H1 (cell line): ENCODE results near the gene TMEM151B. TPM values are rescaled to one million over a fixed set of nuclear protein-coding genes. Genes with fewer than 3 reads are reported as not detected.

Experiments used
- CBX8 ChIP-seq: fragments of 300-800, 300-1000 bp; sonication (generic); IDR thresholded peaks from 2 replicates; pipeline ENCODE4 v1.7.1; 2016; ENCODE audit warnings: low read depth, low read length, borderline replicate concordance
- CTBP2 ChIP-seq: IDR thresholded peaks from 2 replicates; pipeline ENCODE4 v1.7.0; 2011; ENCODE audit warnings: borderline replicate concordance, mild to moderate bottlenecking, moderate library complexity, mixed read lengths, low read length; ENCODE audit not compliant: insufficient read depth, insufficient read length
- POLR2AphosphoS5 ChIP-seq: IDR thresholded peaks from 2 replicates; pipeline ENCODE4 v1.6.1; 2011; ENCODE audit warnings: low read depth, low read length
- SIRT6 ChIP-seq: IDR thresholded peaks from one replicate; pipeline ENCODE4 v1.7.1; 2012; ENCODE audit warnings: low read length, inconsistent platforms
- TAF7 ChIP-seq: optimal IDR thresholded peaks from 2 replicates; pipeline ENCODE3; 2011; ENCODE audit warnings: low read depth, mild to moderate bottlenecking, inconsistent platforms, low read length, moderate library complexity, borderline replicate concordance
- polyA plus RNA-seq, 7 experiments: library from polyadenylated mRNA; depleted of rRNA in 3 of 7; stranded (reverse) in 5 of 7; unstranded in 2 of 7; fragments of >200 nt in 5 of 7; fragments of 200-250 nt in 2 of 7; gene quantifications; 1 replicate in 5 of 7; 2 replicates in 1 of 7; 4 replicates in 1 of 7; pipeline versions ENCODE4 v1.2.1 to v1.2.3, GENCODE V29; 2011 to 2013; ENCODE audit warnings: missing spikeins in 2 of 7, mixed read lengths in 2 of 7
- total RNA-seq: library from RNA; stranded (reverse); fragmentation: NEBNext Ultra II Directional; extraction: Animal tissue kit (Norgen Biotek cat#: 25700); gene quantifications from 2 replicates; pipeline ENCODE4 v1.2.1, GENCODE V29; 2021
- TF ChIP-seq, protein P1 (sequence below): fragments of 300-600 bp; sonication (generic); IDR thresholded peaks from 2 replicates; pipeline ENCODE4 v1.7.1; 2012; ENCODE audit warnings: low read length, moderate library complexity, mild to moderate bottlenecking, inconsistent platforms; ENCODE audit not compliant: insufficient replicate concordance

Gene TMEM151B
- total and polyA plus RNA-seq, 2 of the 8 experiments (the other 6 are each of a cell fraction or from before 2014, with no cell fraction given), result 8.0 to 15.5 TPM

GRCh38 chr6:44342052-44342451 lies 71.8 kb downstream of the TMEM151B start (continued):
- TF ChIP-seq, protein P1, sequence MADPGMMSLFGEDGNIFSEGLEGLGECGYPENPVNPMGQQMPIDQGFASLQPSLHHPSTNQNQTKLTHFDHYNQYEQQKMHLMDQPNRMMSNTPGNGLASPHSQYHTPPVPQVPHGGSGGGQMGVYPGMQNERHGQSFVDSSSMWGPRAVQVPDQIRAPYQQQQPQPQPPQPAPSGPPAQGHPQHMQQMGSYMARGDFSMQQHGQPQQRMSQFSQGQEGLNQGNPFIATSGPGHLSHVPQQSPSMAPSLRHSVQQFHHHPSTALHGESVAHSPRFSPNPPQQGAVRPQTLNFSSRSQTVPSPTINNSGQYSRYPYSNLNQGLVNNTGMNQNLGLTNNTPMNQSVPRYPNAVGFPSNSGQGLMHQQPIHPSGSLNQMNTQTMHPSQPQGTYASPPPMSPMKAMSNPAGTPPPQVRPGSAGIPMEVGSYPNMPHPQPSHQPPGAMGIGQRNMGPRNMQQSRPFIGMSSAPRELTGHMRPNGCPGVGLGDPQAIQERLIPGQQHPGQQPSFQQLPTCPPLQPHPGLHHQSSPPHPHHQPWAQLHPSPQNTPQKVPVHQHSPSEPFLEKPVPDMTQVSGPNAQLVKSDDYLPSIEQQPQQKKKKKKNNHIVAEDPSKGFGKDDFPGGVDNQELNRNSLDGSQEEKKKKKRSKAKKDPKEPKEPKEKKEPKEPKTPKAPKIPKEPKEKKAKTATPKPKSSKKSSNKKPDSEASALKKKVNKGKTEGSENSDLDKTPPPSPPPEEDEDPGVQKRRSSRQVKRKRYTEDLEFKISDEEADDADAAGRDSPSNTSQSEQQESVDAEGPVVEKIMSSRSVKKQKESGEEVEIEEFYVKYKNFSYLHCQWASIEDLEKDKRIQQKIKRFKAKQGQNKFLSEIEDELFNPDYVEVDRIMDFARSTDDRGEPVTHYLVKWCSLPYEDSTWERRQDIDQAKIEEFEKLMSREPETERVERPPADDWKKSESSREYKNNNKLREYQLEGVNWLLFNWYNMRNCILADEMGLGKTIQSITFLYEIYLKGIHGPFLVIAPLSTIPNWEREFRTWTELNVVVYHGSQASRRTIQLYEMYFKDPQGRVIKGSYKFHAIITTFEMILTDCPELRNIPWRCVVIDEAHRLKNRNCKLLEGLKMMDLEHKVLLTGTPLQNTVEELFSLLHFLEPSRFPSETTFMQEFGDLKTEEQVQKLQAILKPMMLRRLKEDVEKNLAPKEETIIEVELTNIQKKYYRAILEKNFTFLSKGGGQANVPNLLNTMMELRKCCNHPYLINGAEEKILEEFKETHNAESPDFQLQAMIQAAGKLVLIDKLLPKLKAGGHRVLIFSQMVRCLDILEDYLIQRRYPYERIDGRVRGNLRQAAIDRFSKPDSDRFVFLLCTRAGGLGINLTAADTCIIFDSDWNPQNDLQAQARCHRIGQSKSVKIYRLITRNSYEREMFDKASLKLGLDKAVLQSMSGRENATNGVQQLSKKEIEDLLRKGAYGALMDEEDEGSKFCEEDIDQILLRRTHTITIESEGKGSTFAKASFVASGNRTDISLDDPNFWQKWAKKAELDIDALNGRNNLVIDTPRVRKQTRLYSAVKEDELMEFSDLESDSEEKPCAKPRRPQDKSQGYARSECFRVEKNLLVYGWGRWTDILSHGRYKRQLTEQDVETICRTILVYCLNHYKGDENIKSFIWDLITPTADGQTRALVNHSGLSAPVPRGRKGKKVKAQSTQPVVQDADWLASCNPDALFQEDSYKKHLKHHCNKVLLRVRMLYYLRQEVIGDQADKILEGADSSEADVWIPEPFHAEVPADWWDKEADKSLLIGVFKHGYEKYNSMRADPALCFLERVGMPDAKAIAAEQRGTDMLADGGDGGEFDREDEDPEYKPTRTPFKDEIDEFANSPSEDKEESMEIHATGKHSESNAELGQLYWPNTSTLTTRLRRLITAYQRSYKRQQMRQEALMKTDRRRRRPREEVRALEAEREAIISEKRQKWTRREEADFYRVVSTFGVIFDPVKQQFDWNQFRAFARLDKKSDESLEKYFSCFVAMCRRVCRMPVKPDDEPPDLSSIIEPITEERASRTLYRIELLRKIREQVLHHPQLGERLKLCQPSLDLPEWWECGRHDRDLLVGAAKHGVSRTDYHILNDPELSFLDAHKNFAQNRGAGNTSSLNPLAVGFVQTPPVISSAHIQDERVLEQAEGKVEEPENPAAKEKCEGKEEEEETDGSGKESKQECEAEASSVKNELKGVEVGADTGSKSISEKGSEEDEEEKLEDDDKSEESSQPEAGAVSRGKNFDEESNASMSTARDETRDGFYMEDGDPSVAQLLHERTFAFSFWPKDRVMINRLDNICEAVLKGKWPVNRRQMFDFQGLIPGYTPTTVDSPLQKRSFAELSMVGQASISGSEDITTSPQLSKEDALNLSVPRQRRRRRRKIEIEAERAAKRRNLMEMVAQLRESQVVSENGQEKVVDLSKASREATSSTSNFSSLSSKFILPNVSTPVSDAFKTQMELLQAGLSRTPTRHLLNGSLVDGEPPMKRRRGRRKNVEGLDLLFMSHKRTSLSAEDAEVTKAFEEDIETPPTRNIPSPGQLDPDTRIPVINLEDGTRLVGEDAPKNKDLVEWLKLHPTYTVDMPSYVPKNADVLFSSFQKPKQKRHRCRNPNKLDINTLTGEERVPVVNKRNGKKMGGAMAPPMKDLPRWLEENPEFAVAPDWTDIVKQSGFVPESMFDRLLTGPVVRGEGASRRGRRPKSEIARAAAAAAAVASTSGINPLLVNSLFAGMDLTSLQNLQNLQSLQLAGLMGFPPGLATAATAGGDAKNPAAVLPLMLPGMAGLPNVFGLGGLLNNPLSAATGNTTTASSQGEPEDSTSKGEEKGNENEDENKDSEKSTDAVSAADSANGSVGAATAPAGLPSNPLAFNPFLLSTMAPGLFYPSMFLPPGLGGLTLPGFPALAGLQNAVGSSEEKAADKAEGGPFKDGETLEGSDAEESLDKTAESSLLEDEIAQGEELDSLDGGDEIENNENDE, result no peak
- TF ChIP-seq TAF7 (no peak), SIRT6 (no peak), POLR2AphosphoS5 (no peak), CBX8 (no peak), CTBP2 (no peak)
- TF ChIP-seq, all 59 proteins: peak for 0
